Bronchial epithelial cell (primary cell): ENCODE data around the gene ENPP3. TPM values are rescaled to one million over a fixed set of nuclear protein-coding genes. Genes with fewer than 3 reads are reported as not detected.
A peak's percentile ranks its signal among the peaks of the same experiment; 100 is the strongest.

Experiments used
- DNase-seq: peaks from one replicate; pipeline ENCODE4 v3.0.0-alpha.2; 2010; ENCODE audit warnings: low read depth
- FAIRE-seq: peaks from 2 replicates; lab custom pipeline; 2011; peaks lifted over from hg19 to GRCh38; lab: Jason Lieb, UNC
- H3K27me3 ChIP-seq: 2 replicates; pipeline ENCODE4 v1.5.1; 2011; ENCODE audit warnings: low read length; ENCODE audit not compliant: control insufficient read depth, insufficient read depth
- H3K36me3 ChIP-seq: 2 replicates; pipeline ENCODE4 v1.5.1; 2011; ENCODE audit warnings: low read length; ENCODE audit not compliant: control insufficient read depth, insufficient read depth
- H3K4me3 ChIP-seq: 2 replicates; pipeline ENCODE4 v1.5.1; 2011; ENCODE audit warnings: mild to moderate bottlenecking, low read depth, low read length, control low read depth
- total RNA-seq: library from RNA; depleted of rRNA; stranded (reverse); fragments of >200 nt; gene quantifications from 2 replicates; pipeline ENCODE4 v1.2.1, GENCODE V29; 2014
- TF ChIP-seq, protein P1 (sequence below): IDR thresholded peaks from 2 replicates; pipeline ENCODE4 v1.5.1; 2011; ENCODE audit warnings: mild to moderate bottlenecking, moderate library complexity, low read length, control low read depth, inconsistent platforms; ENCODE audit not compliant: insufficient read depth, severe bottlenecking

ENPP3 gene
- total RNA-seq, 1 donor from 2014 or later, result not detected

- DNase-seq (peak; percentile 84), FAIRE-seq (no peak)
- H3K4me3 ChIP-seq, result no peak overlapping the region
- H3K27me3 ChIP-seq, result no peaks in the 10 kb centered on the region
- TF ChIP-seq, protein P1, sequence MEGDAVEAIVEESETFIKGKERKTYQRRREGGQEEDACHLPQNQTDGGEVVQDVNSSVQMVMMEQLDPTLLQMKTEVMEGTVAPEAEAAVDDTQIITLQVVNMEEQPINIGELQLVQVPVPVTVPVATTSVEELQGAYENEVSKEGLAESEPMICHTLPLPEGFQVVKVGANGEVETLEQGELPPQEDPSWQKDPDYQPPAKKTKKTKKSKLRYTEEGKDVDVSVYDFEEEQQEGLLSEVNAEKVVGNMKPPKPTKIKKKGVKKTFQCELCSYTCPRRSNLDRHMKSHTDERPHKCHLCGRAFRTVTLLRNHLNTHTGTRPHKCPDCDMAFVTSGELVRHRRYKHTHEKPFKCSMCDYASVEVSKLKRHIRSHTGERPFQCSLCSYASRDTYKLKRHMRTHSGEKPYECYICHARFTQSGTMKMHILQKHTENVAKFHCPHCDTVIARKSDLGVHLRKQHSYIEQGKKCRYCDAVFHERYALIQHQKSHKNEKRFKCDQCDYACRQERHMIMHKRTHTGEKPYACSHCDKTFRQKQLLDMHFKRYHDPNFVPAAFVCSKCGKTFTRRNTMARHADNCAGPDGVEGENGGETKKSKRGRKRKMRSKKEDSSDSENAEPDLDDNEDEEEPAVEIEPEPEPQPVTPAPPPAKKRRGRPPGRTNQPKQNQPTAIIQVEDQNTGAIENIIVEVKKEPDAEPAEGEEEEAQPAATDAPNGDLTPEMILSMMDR, result no peak
- H3K36me3 ChIP-seq, result no peaks in the 10 kb centered on the region
Measured at GRCh38 chr6:131652472-131652871, 15.4 kb downstream of the ENPP3 start.

DNA sequence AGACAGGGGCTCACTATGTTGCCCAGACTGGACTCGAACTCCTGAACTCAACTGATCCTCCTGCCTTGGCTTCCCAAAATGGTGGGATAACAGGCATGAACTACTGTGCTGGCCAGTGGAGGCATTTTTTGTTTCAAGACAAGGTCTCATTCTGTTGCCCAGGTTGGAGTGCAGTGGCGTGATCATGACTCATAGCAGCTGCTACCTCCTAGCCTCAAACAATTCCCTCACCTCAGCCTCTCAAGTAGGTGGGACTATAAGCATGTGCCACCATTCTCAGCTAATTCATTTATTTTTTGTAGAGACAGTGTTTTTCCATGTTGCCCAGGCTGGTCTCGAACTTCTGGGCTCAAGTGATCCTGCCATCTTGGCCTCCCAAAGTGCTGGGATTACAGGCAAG lies 17.2 kb downstream of the ENPP3 start:
- TF ChIP-seq, protein P1, result no peak
- DNase-seq, result peak; percentile 68

GRCh38 chr6:131655387-131655786 lies 18.3 kb downstream of the ENPP3 start:
- no peak for FAIRE-seq
- DNase-seq, result no peak
- no peak overlapping the region for H3K4me3 ChIP-seq
- TF ChIP-seq, protein P1, result no peak
- H3K27me3 ChIP-seq, result no peaks in the 10 kb centered on the region
- H3K36me3 ChIP-seq, result no peaks in the 10 kb centered on the region

More for the DNA sequence above, 17.2 kb downstream of the ENPP3 start:
- no peaks in the 10 kb centered on the region for H3K27me3 ChIP-seq
- H3K4me3 ChIP-seq, result no peak overlapping the region
- no peaks in the 10 kb centered on the region for H3K36me3 ChIP-seq
- no peak for FAIRE-seq

GRCh38 chr6:131655951-131656350 lies 18.8 kb downstream of the ENPP3 start:
- H3K4me3 ChIP-seq, result no peak overlapping the region
- H3K27me3 ChIP-seq, result no peaks in the 10 kb centered on the region
- DNase-seq, result no peak
- TF ChIP-seq, protein P1, result no peak
- FAIRE-seq, result no peak
- no peaks in the 10 kb centered on the region for H3K36me3 ChIP-seq

DNA sequence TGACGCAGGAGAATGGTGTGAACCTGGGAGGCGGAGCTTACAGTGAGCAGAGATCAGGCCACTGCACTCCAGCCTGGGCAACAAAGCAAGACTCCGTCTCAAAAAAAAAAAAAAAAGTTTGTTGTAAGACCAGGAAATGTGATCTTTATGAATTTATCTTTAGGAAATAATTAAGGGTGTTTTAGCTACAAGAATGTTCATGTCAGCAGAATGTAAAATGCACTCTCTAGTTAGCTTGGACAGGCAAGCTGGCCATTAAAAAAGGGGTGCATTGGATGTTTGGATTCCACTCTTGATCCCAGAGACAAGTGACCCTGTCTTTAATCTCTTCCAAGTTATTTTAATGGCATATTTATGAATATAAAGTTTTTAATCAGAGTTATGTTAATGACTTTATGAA lies 19.6 kb downstream of the ENPP3 start:
- DNase-seq, result no peak
- no peak for FAIRE-seq
- TF ChIP-seq, protein P1, result no peak
- H3K36me3 ChIP-seq, result no peaks in the 10 kb centered on the region
- H3K4me3 ChIP-seq, result no peak overlapping the region
- no peaks in the 10 kb centered on the region for H3K27me3 ChIP-seq

DNA sequence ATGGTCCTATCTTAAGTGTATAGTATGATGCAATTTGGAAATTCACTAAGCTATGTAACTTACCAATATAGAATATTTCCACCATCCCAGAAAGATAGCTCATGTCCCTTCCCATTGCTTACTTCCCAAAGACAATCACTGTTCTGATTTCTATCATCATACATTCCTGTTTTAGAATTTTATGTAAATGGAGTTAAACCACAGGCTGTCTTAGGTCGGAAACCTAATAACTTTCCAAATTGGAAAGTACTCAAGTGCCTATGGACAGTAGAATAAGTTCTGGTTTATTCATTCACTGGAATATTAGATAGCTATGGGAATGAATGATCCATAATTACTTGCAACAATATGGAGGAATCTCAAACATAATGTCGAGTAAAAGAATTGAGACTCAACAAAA lies 20.1 kb downstream of the ENPP3 start:
- FAIRE-seq (no peak), DNase-seq (no peak)
- H3K4me3 ChIP-seq, result no peak overlapping the region
- TF ChIP-seq, protein P1, result no peak
- no peaks in the 10 kb centered on the region for H3K36me3 ChIP-seq
- H3K27me3 ChIP-seq, result no peaks in the 10 kb centered on the region
